Neural cell (in vitro differentiated cells): ENCODE data around the gene COMP. TPM values are rescaled to one million over a fixed set of nuclear protein-coding genes. Genes with fewer than 3 reads are reported as not detected.

Experiments used
- H2AFZ ChIP-seq: fragments of 200-600, 300-800 bp; sonication (generic), shearing (Covaris generic); 2 replicates; pipeline ENCODE4 v1.6.0; 2014; ENCODE audit warnings: low read depth, mild to moderate bottlenecking, antibody characterized with exemption, low read length, moderate library complexity
- H3F3A ChIP-seq: fragments of 200-600 bp; shearing (Covaris generic); 2 replicates; pipeline ENCODE4 v1.6.1; 2016; ENCODE audit warnings: mild to moderate bottlenecking, moderate library complexity, mixed read lengths, antibody characterized with exemption, low read length; ENCODE audit not compliant: insufficient read depth, poor library complexity, severe bottlenecking
- H3K27ac ChIP-seq: fragments of 200-600, 300-800 bp; sonication (generic), shearing (Covaris generic); 2 replicates; pipeline ENCODE4 v1.5.1; 2014; ENCODE audit warnings: mild to moderate bottlenecking, low read length, moderate library complexity
- H3K27me3 ChIP-seq: fragments of 300-800, 200-600 bp; sonication (generic), shearing (Covaris generic); 2 replicates; pipeline ENCODE4 v1.6.0; 2014; ENCODE audit warnings: mild to moderate bottlenecking, low read depth, low read length, moderate library complexity; ENCODE audit not compliant: insufficient read depth
- H3K36me3 ChIP-seq: fragments of 300-800, 200-600 bp; sonication (generic), shearing (Covaris generic); 2 replicates; pipeline ENCODE4 v1.5.1; 2014; ENCODE audit warnings: mild to moderate bottlenecking, antibody characterized with exemption, low read length, moderate library complexity; ENCODE audit not compliant: insufficient read depth
- H3K4me2 ChIP-seq: fragments of 300-800, 200-600 bp; sonication (generic), shearing (Covaris generic); 2 replicates; pipeline ENCODE4 v1.6.0; 2014; ENCODE audit warnings: mild to moderate bottlenecking, low read length
- H3K4me3 ChIP-seq: fragments of 300-800, 200-600 bp; sonication (generic), shearing (Covaris generic); 2 replicates; pipeline ENCODE4 v1.5.1; 2014; ENCODE audit warnings: mild to moderate bottlenecking, low read length, moderate library complexity
- H3K79me2 ChIP-seq: fragments of 200-600 bp; shearing (Covaris generic); replicated peaks from 2 replicates; pipeline ENCODE4 v1.6.0; 2014; ENCODE audit warnings: mild to moderate bottlenecking, low read length, moderate library complexity; ENCODE audit not compliant: insufficient read depth
- H3K9ac ChIP-seq: fragments of 300-800, 200-600 bp; sonication (generic), shearing (Covaris generic); 2 replicates; pipeline ENCODE4 v1.6.1; 2016; ENCODE audit warnings: mild to moderate bottlenecking, low read length, mixed read lengths
- H3K9me2 ChIP-seq: fragments of 200-600 bp; shearing (Covaris generic); 2 replicates; pipeline ENCODE4 v1.6.1; 2016; ENCODE audit warnings: mild to moderate bottlenecking, low read length, mixed read lengths; ENCODE audit not compliant: insufficient read depth
- H3K9me3 ChIP-seq: fragments of 200-600, 300-800 bp; sonication (generic), shearing (Covaris generic); 2 replicates; pipeline ENCODE4 v1.6.1; 2016; ENCODE audit warnings: mild to moderate bottlenecking, mixed run types, low read length, moderate library complexity, mixed read lengths
- H4K20me1 ChIP-seq: fragments of 200-600 bp; shearing (Covaris generic); 2 replicates; pipeline ENCODE4 v1.6.1; 2016; ENCODE audit warnings: mild to moderate bottlenecking, mixed run types; ENCODE audit not compliant: insufficient read depth
- CTCF ChIP-seq: fragments of 450-650 bp; IDR thresholded peaks from 2 replicates; pipeline ENCODE4 v1.5.1; 2014; ENCODE audit warnings: antibody characterized with exemption, mild to moderate bottlenecking, moderate library complexity; ENCODE audit not compliant: poor library complexity, severe bottlenecking
- EP300 ChIP-seq: fragments of 450-650 bp; conservative IDR thresholded peaks from 2 replicates; pipeline ENCODE4 v1.6.1; 2014; ENCODE audit warnings: antibody characterized with exemption, mild to moderate bottlenecking, moderate library complexity; ENCODE audit not compliant: poor library complexity, severe bottlenecking
- EZH2 ChIP-seq: fragments of 200-600, 300-800 bp; shearing (Covaris generic), sonication (generic); IDR thresholded peaks from 2 replicates; pipeline ENCODE4 v1.6.1; 2014; ENCODE audit warnings: antibody characterized with exemption, low read length, borderline replicate concordance, mild to moderate bottlenecking; ENCODE audit not compliant: insufficient read depth, poor library complexity, severe bottlenecking
- MXI1 ChIP-seq: fragments of 450-650 bp; conservative IDR thresholded peaks from 2 replicates; pipeline ENCODE4 v1.6.1; 2014; ENCODE audit warnings: antibody characterized with exemption, mild to moderate bottlenecking; ENCODE audit not compliant: poor library complexity, severe bottlenecking
- POLR2AphosphoS5 ChIP-seq: IDR thresholded peaks from 2 replicates; pipeline ENCODE4 v1.6.1; 2012
- RAD21 ChIP-seq: fragments of 450-650 bp; conservative IDR thresholded peaks from 2 replicates; pipeline ENCODE4 v1.6.1; 2014; ENCODE audit warnings: antibody characterized with exemption, mild to moderate bottlenecking, moderate library complexity
- REST ChIP-seq: IDR thresholded peaks from 2 replicates; pipeline ENCODE4 v1.6.1; 2012; ENCODE audit warnings: borderline replicate concordance
- SMC3 ChIP-seq: fragments of 450-650 bp; conservative IDR thresholded peaks from 2 replicates; pipeline ENCODE4 v1.6.1; 2014; ENCODE audit warnings: antibody characterized with exemption, mild to moderate bottlenecking, moderate library complexity; ENCODE audit not compliant: poor library complexity
- TAF1 ChIP-seq: IDR thresholded peaks from 2 replicates; pipeline ENCODE4 v1.6.1; 2012; ENCODE audit warnings: low read depth
- polyA plus RNA-seq: library from polyadenylated mRNA; depleted of rRNA; stranded (reverse); fragments of >200 nt; gene quantifications from 2 replicates; pipeline ENCODE4 v1.2.3, GENCODE V29; 2014

Gene COMP
- polyA plus RNA-seq, 1 donor from 2014 or later, result not detected

- peaks cover 5% of the 10 kb centered on the region for H3K36me3 ChIP-seq
- H2AFZ ChIP-seq, result no peak overlapping the region
- H3K4me2 ChIP-seq, result no peak overlapping the region
- TF ChIP-seq RAD21, result no peak
- TF ChIP-seq EZH2, result no peak
- no peak for TF ChIP-seq MXI1
- TF ChIP-seq TAF1, result no peak
- TF ChIP-seq REST, result no peak
- no peak for TF ChIP-seq EP300
- no peak for TF ChIP-seq POLR2AphosphoS5
- TF ChIP-seq CTCF, result no peak
- TF ChIP-seq SMC3, result no peak
- no peak overlapping the region for H3K27ac ChIP-seq
- no peaks in the 10 kb centered on the region for H3K79me2 ChIP-seq
- no peaks in the 10 kb centered on the region for H3F3A ChIP-seq
- H3K9me3 ChIP-seq, result no peaks in the 10 kb centered on the region
- no peaks in the 10 kb centered on the region for H3K9me2 ChIP-seq
- no peaks in the 10 kb centered on the region for H4K20me1 ChIP-seq
- no peaks in the 10 kb centered on the region for H3K27me3 ChIP-seq
- H3K9ac ChIP-seq, result no peak overlapping the region
- H3K4me3 ChIP-seq, result no peak overlapping the region
These were observed 34.2 kb downstream of the COMP start for GRCh38 chr19:18756896-18757295.

GRCh38 chr19:18754501-18754900 lies 36.6 kb downstream of the COMP start:
- H3K9ac ChIP-seq, result no peak overlapping the region
- no peaks in the 10 kb centered on the region for H4K20me1 ChIP-seq
- no peaks in the 10 kb centered on the region for H3K27me3 ChIP-seq
- H3K9me2 ChIP-seq, result no peaks in the 10 kb centered on the region
- peaks cover 5% of the 10 kb centered on the region for H3K36me3 ChIP-seq
- H3K27ac ChIP-seq, result no peak overlapping the region
- TF ChIP-seq POLR2AphosphoS5 (no peak), CTCF (no peak), TAF1 (no peak), EZH2 (no peak), REST (no peak), SMC3 (no peak)
- H2AFZ ChIP-seq, result no peak overlapping the region
- no peak overlapping the region for H3K4me3 ChIP-seq
- H3F3A ChIP-seq, result no peaks in the 10 kb centered on the region
- H3K9me3 ChIP-seq, result no peaks in the 10 kb centered on the region
- no peaks in the 10 kb centered on the region for H3K79me2 ChIP-seq
- H3K4me2 ChIP-seq, result no peak overlapping the region
